Omental fat pad (tissue), 4 donors: ENCODE data around the gene FOSL2. TPM values are rescaled to one million over a fixed set of nuclear protein-coding genes. Genes with fewer than 3 reads are reported as not detected.

ENCODE experiments used
- ATAC-seq: fragments of 150-250 bp; one replicate; pipeline ENCODE4 v1.9.1; 2016; ENCODE audit warnings: mild to moderate bottlenecking, moderate library complexity; ENCODE audit not compliant: low FRiP score
- DNase-seq: peaks from one replicate; pipeline ENCODE4 v3.0.0-alpha.2; 2019; ENCODE audit warnings: low spot score
- CTCF ChIP-seq, 3 donors: fragments of 450-650 bp; IDR thresholded peaks; one replicate each; pipeline ENCODE4 v1.5.1; 2016 to 2017; ENCODE audit warnings: antibody characterized with exemption in 3 of 3, mild to moderate bottlenecking in 3 of 3, moderate library complexity in 2 of 3
- total RNA-seq, 4 donors: library from RNA; depleted of rRNA; stranded (reverse); fragments of >200 nt; gene quantifications; one replicate each; pipeline ENCODE4 v1.1.0, GENCODE V29; 2016

The FOSL2 gene
- total RNA-seq, 4 donors from 2014 or later, result 115 to 350 (median 184) TPM

GRCh38 chr2:28347193-28347592, 45.5 kb upstream of the FOSL2 start:
- DNase-seq, result no peak
- ATAC-seq, result no peak
- no peak for TF ChIP-seq CTCF (IDR thresholded peaks at IDR 0.05)

GRCh38 chr2:28347596-28347995, 45.1 kb upstream of the FOSL2 start:
- no peak for TF ChIP-seq CTCF (IDR thresholded peaks at IDR 0.05)

GRCh38 chr2:28348149-28348567, 44.5 kb upstream of the FOSL2 start:
- ATAC-seq (no peak), DNase-seq (no peak)
- no peak for TF ChIP-seq CTCF (IDR thresholded peaks at IDR 0.05)

More at GRCh38 chr2:28347596-28347995, 45.1 kb upstream of the FOSL2 start:
- ATAC-seq (no peak), DNase-seq (no peak)

GRCh38 chr2:28348921-28349320, 43.7 kb upstream of the FOSL2 start:
- ATAC-seq (no peak), DNase-seq (no peak)
- no peak for TF ChIP-seq CTCF (IDR thresholded peaks at IDR 0.05)

GRCh38 chr2:28349546-28350165, 43.0 kb upstream of the FOSL2 start:
- TF ChIP-seq CTCF (IDR thresholded peaks at IDR 0.05), result no peak
- no peak for ATAC-seq
- no peak for DNase-seq

- DNase-seq (no peak), ATAC-seq (no peak)
- TF ChIP-seq CTCF (IDR thresholded peaks at IDR 0.05), result no peak
These were observed 42.5 kb upstream of the FOSL2 start for GRCh38 chr2:28350196-28350595.

GRCh38 chr2:28350791-28351285, 41.8 kb upstream of the FOSL2 start:
- no peak for TF ChIP-seq CTCF (IDR thresholded peaks at IDR 0.05)
- DNase-seq, result no peak
- ATAC-seq, result no peak
